H1 (cell line): ENCODE measurements around the gene FHOD1. TPM values are rescaled to one million over a fixed set of nuclear protein-coding genes. Genes with fewer than 3 reads are reported as not detected.

Source experiments
- CHD7 ChIP-seq: fragments of 300-600 bp; sonication (generic); IDR thresholded peaks from 2 replicates; pipeline ENCODE4 v1.7.1; 2012; ENCODE audit warnings: low read length, moderate library complexity, mild to moderate bottlenecking, inconsistent platforms; ENCODE audit not compliant: insufficient replicate concordance
- GTF2F1 ChIP-seq: IDR thresholded peaks from 2 replicates; pipeline ENCODE4 v1.6.1; 2012; ENCODE audit warnings: low read depth, low read length, improper control_type of control experiment, borderline replicate concordance
- KDM1A ChIP-seq: fragments of 200-600, 300-600 bp; sonication (generic); IDR thresholded peaks from 2 replicates; pipeline ENCODE4 v1.7.1; 2016; ENCODE audit warnings: mild to moderate bottlenecking, low read length, borderline replicate concordance
- MAX ChIP-seq: IDR thresholded peaks from 2 replicates; pipeline ENCODE4 v1.6.1; 2012; ENCODE audit warnings: inconsistent platforms
- NRF1 ChIP-seq: IDR thresholded peaks from 2 replicates; pipeline ENCODE4 v1.6.1; 2011; ENCODE audit warnings: mild to moderate bottlenecking, low read depth, low read length, improper control_type of control experiment
- POLR2A ChIP-seq, 2 experiments: IDR thresholded peaks; 1 replicate in 1 of 2; 2 replicates in 1 of 2; pipeline ENCODE4 v1.6.1; 2011; ENCODE audit warnings: low read depth in 2 of 2, low read length in 2 of 2, mild to moderate bottlenecking in 2 of 2; ENCODE audit errors: control extremely low read depth in 1 of 2
- SAP30 ChIP-seq: fragments of 300-600 bp; sonication (generic); IDR thresholded peaks from 2 replicates; pipeline ENCODE4 v1.7.1; 2012; ENCODE audit warnings: low read length, moderate library complexity, mild to moderate bottlenecking, inconsistent platforms; ENCODE audit not compliant: insufficient read depth, insufficient replicate concordance
- ZNF274 ChIP-seq: IDR thresholded peaks from 2 replicates; pipeline ENCODE4 v1.7.0; 2012; ENCODE audit warnings: low read length, borderline replicate concordance; ENCODE audit errors: extremely low read depth
- polyA plus RNA-seq, 7 experiments: library from polyadenylated mRNA; depleted of rRNA in 3 of 7; stranded (reverse) in 5 of 7; unstranded in 2 of 7; fragments of >200 nt in 5 of 7; fragments of 200-250 nt in 2 of 7; gene quantifications; 1 replicate in 5 of 7; 2 replicates in 1 of 7; 4 replicates in 1 of 7; pipeline versions ENCODE4 v1.2.1 to v1.2.3, GENCODE V29; 2011 to 2013; ENCODE audit warnings: missing spikeins in 2 of 7, mixed read lengths in 2 of 7
- total RNA-seq: library from RNA; stranded (reverse); fragmentation: NEBNext Ultra II Directional; extraction: Animal tissue kit (Norgen Biotek cat#: 25700); gene quantifications from 2 replicates; pipeline ENCODE4 v1.2.1, GENCODE V29; 2021

FHOD1 gene
- total and polyA plus RNA-seq, 2 of the 8 experiments (the other 6 are each of a cell fraction or from before 2014, with no cell fraction given): 31.3 to 60.7 TPM

GRCh38 chr16:67287960-67288359 is 40.7 kb upstream of the FHOD1 start (continued):
- TF ChIP-seq CHD7 (no peak), GTF2F1 (no peak), KDM1A (no peak), SAP30 (no peak), NRF1 (no peak), MAX (no peak), POLR2A (IDR thresholded peaks at IDR 0.05; ENCODE audit: control extremely low read depth in 1 of 2, low read depth in 2 of 2, low read length in 2 of 2) (no peak), ZNF274 (no peak)
